SH-SY5Y (cell line): ENCODE measurements around the gene VAPA.

Experiments
- GATA2 ChIP-seq: IDR thresholded peaks from 2 replicates; pipeline ENCODE4 v1.6.1; 2011; ENCODE audit warnings: mild to moderate bottlenecking, low read depth, low read length
- GATA3 ChIP-seq: IDR thresholded peaks from 2 replicates; pipeline ENCODE4 v1.6.1; 2011; ENCODE audit warnings: low read depth, mild to moderate bottlenecking, low read length, moderate library complexity

DNA sequence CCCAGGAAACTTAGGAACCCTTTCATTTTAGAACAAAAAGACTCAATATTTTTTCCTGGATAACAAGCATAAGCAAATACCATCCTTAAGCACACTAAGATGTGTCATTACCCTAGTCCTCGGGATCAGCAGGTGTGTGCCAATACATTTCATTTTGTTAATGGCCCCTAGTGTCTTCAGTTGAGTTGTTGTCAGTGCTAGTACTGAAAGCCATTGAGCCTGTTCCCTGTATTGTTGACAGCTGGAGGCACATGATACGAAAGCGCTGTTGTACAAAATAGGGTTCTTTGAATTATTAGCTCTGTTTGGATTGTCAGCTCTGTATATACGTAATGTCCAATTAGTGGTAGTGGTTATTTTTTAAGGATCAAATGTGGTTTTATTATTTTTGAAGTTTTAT lies 29.5 kb downstream of the VAPA start:
- TF ChIP-seq GATA2 (no peak), GATA3 (no peak)
